Measurements from ENCODE around the gene CAPSL.

DNA sequence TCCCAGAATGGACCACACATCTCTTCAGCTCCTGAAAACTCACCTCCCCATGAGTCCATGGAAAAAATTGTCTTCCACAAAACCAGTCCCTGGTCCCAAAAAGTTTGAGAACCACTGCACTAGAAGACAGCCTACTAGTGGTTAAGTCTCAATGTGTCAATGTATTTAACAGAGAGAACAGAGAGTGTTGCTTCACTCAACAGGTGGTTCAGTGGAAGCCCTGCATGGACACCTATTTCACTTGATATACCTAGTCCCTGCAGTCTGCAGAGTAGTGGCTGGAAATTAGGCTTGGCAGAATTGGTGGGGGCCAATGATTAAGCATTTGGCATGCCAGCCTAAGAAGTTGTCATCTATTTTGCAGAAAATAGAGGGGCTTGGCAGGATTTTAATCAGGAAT, 58.8 kb downstream of the CAPSL start:
- no peak for TF ChIP-seq ZNF274 (IDR thresholded peaks at IDR 0.05; ENCODE audit: low read depth, low read length)
- TF ChIP-seq YY1 (IDR thresholded peaks at IDR 0.05; ENCODE audit: insufficient read depth, insufficient read length): no peak
- no peak for TF ChIP-seq SUZ12 (IDR thresholded peaks at IDR 0.05; ENCODE audit: extremely low read depth, insufficient read depth, insufficient read length)

Data from NT2/D1 (cell line).